ENCODE measurements around the gene TALDO1.
A peak's percentile ranks its signal among the peaks of the same experiment; 100 is the strongest.

The TALDO1 gene

DNA sequence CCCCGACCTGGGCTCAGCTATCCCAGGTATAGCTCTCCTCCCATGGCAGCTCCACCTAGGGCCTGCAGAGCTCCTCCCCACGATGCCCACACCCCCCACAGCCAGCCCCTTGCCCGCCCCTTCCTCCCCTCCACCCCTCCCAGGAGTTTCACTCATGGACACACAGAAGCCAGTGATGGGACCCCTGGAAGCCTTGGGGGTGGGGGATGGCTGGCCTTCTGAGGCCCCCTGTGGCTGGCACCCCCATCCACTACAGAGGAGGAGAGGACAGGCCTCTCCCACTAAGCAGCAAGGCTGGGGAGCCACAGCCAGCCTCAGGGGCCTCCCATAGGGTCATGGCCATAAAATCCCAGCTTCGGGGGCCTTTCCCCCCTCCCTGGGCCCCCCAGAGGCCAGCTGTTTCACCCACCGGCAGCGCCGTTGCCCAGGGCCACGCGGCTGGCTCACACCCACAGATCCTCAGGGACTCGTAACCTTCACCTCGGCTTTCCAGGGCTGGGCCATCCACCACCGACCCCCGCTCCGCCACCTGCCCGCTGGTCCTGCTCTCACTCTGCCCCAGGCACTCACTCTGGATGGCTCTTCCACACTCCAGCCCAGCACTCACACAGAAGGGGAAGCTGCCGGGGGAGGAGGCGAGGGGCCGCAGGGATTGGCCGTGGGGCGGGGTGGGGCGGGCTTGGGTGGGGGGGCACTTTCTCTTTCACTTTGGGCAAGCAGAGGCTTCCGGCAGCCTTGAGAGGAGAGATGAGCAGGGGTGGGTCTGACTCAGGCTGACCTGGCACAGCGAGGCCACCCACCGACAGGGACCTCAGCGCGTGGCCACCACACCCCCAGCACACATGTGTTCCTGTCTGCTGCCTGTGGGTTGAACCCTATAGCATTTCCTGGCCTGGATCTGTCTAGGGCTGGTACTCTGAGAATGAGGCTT lies 48.6 kb downstream of the TALDO1 start:
- H3K4me3 ChIP-seq (ENCODE audit: low read length), result peak overlapping the region; percentile 77
- TF ChIP-seq, protein P1, sequence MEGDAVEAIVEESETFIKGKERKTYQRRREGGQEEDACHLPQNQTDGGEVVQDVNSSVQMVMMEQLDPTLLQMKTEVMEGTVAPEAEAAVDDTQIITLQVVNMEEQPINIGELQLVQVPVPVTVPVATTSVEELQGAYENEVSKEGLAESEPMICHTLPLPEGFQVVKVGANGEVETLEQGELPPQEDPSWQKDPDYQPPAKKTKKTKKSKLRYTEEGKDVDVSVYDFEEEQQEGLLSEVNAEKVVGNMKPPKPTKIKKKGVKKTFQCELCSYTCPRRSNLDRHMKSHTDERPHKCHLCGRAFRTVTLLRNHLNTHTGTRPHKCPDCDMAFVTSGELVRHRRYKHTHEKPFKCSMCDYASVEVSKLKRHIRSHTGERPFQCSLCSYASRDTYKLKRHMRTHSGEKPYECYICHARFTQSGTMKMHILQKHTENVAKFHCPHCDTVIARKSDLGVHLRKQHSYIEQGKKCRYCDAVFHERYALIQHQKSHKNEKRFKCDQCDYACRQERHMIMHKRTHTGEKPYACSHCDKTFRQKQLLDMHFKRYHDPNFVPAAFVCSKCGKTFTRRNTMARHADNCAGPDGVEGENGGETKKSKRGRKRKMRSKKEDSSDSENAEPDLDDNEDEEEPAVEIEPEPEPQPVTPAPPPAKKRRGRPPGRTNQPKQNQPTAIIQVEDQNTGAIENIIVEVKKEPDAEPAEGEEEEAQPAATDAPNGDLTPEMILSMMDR (conservative IDR thresholded peaks at IDR 0.05; ENCODE audit: low read length), result no peak
- peak; percentile 81 for DNase-seq (ENCODE audit: low read depth)

- peak overlapping the region; percentile 77 for H3K4me3 ChIP-seq (ENCODE audit: low read length)
- DNase-seq (ENCODE audit: low read depth), result no peak
- TF ChIP-seq, protein P1 (conservative IDR thresholded peaks at IDR 0.05; ENCODE audit: low read length), result no peak
Measured at GRCh38 chr11:796565-797295, 49.5 kb downstream of the TALDO1 start.

- TF ChIP-seq, protein P1 (conservative IDR thresholded peaks at IDR 0.05; ENCODE audit: low read length), result no peak
- peak; percentile 71 for DNase-seq (ENCODE audit: low read depth)
Measured at GRCh38 chr11:797296-798092, 50.2 kb downstream of the TALDO1 start.

GRCh38 chr11:798093-798713 lies 50.9 kb downstream of the TALDO1 start, which contains the start of gene SLC25A22:
Gene SLC25A22 (minus strand): TSS chr11:798281. CDS start chr11:795006, 3,275 bp downstream.
- DNase-seq (ENCODE audit: low read depth), result peak; percentile 62
- H3K4me3 ChIP-seq (ENCODE audit: low read length), result peak within 1 kb of the TSS; percentile 77
- TF ChIP-seq, protein P1 (conservative IDR thresholded peaks at IDR 0.05; ENCODE audit: low read length), result peak; percentile 39; the same call in 1 of the 2 replicates

More at GRCh38 chr11:797296-798092, 50.2 kb downstream of the TALDO1 start:
- H3K4me3 ChIP-seq (ENCODE audit: low read length), result peak overlapping the region; percentile 77

- no peak for DNase-seq (ENCODE audit: low read depth)
- H3K4me3 ChIP-seq (ENCODE audit: low read length), result no peak overlapping the region
- TF ChIP-seq, protein P1 (conservative IDR thresholded peaks at IDR 0.05; ENCODE audit: low read length), result no peak
Measured at GRCh38 chr11:799641-800316, 52.5 kb downstream of the TALDO1 start.

DNA sequence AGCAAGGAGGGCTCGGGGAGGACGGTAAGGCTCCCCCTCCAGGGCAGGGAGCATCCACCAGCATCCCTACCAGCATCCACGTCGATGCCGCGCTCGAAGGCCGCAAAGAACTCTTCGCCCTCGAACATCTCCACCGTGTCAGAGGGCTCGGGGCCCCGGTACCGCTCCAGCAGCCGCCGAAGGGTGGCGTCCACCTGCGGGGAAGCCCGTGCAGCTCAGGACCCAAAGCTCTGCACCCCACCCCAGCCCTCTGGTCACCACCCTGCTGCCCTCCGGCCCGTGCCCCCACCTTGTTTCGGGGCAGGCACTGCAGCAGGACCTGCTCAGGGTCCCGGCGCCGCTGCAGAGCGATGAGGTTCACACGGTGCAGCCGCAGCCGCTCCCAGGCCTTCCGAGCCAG lies 53.2 kb downstream of the TALDO1 start:
- TF ChIP-seq, protein P1 (conservative IDR thresholded peaks at IDR 0.05; ENCODE audit: low read length), result no peak
- H3K4me3 ChIP-seq (ENCODE audit: low read length), result no peak overlapping the region
- DNase-seq (ENCODE audit: low read depth), result no peak

Measured in AG10803 (cell line).